H1 (cell line): ENCODE results near the gene GALNT9. TPM values are rescaled to one million over a fixed set of nuclear protein-coding genes. Genes with fewer than 3 reads are reported as not detected.

Experiments
- CTCF ChIA-PET: fragments of 300-600 bp; sonication (Branson Sonifier 250); formaldehyde crosslinking; loops from one replicate; lab custom pipeline; 2021; ENCODE audit not compliant: partially characterized antibody; lab: Charles Lee
- POLR2A ChIA-PET: fragments of 300-600 bp; sonication (Branson Sonifier 250); formaldehyde crosslinking; loops from one replicate; lab custom pipeline; 2021; ENCODE audit warnings: inconsistent platforms; ENCODE audit not compliant: partially characterized antibody; lab: Charles Lee
- DNase-seq, 2 experiments: peaks; one replicate each; pipeline versions ENCODE4 v3.0.0 to v3.0.0-alpha.2; 2010 to 2022; ENCODE audit warnings: low spot score in 2 of 2, low read depth in 1 of 2, mixed read lengths in 1 of 2
- FAIRE-seq: peaks from 2 replicates; lab custom pipeline; 2011; peaks lifted over from hg19 to GRCh38; lab: Jason Lieb, UNC
- H2AFZ ChIP-seq: 2 replicates; pipeline ENCODE4 v1.8.1; 2012; ENCODE audit warnings: low read length, inconsistent platforms
- H2AK5ac ChIP-seq: 2 replicates; pipeline ENCODE4 v1.6.1; 2013; ENCODE audit warnings: low read depth, low read length
- H2BK120ac ChIP-seq: replicated peaks from 2 replicates; pipeline ENCODE3; 2013; ENCODE audit warnings: low read depth, low read length, inconsistent platforms
- H2BK12ac ChIP-seq: 2 replicates; pipeline ENCODE4 v1.6.1; 2013; ENCODE audit warnings: low read depth, low read length
- H2BK15ac ChIP-seq: 2 replicates; pipeline ENCODE4 v1.6.1; 2013; ENCODE audit warnings: low read length
- H2BK20ac ChIP-seq: 2 replicates; pipeline ENCODE4 v1.6.1; 2013; ENCODE audit warnings: low read length
- H2BK5ac ChIP-seq: 2 replicates; pipeline ENCODE4 v1.6.1; 2013; ENCODE audit warnings: low read depth, low read length
- H3K14ac ChIP-seq: 2 replicates; pipeline ENCODE4 v1.6.1; 2013; ENCODE audit warnings: inconsistent platforms; ENCODE audit not compliant: insufficient read length
- H3K18ac ChIP-seq: 2 replicates; pipeline ENCODE4 v1.6.1; 2013; ENCODE audit warnings: low read length; ENCODE audit errors: extremely low read depth
- H3K23ac ChIP-seq: 2 replicates; pipeline ENCODE4 v1.6.1; 2013; ENCODE audit warnings: inconsistent platforms; ENCODE audit not compliant: insufficient read length
- H3K23me2 ChIP-seq: 2 replicates; pipeline ENCODE4 v1.6.1; 2013; ENCODE audit warnings: low read depth, low read length
- H3K27ac ChIP-seq: 2 replicates; pipeline ENCODE4 v1.6.1; 2011; ENCODE audit warnings: low read depth, low read length, inconsistent platforms
- H3K27me3 ChIP-seq, 4 experiments: replicated peaks in 1 of 4; 1 replicate in 1 of 4; 2 replicates in 3 of 4; pipeline versions ENCODE4 v1.6.1 to v1.8.1; 2011 to 2013; ENCODE audit warnings: low read length in 3 of 4, mild to moderate bottlenecking in 3 of 4, inconsistent platforms in 2 of 4, mixed read lengths in 2 of 4, moderate library complexity in 1 of 4; ENCODE audit not compliant: control insufficient read depth in 3 of 4, insufficient read depth in 3 of 4; ENCODE audit errors: extremely low read depth in 1 of 4
- H3K36me3 ChIP-seq, 4 experiments: 2 replicates each; pipeline versions ENCODE4 v1.6.1 to v1.8.1; 2011 to 2013; ENCODE audit warnings: mild to moderate bottlenecking in 4 of 4, low read length in 3 of 4, moderate library complexity in 2 of 4, control low read depth in 1 of 4, inconsistent platforms in 1 of 4; ENCODE audit not compliant: insufficient read depth in 4 of 4, control insufficient read depth in 2 of 4
- H3K4ac ChIP-seq: replicated peaks from 2 replicates; pipeline ENCODE3; 2013; ENCODE audit warnings: low read length, low read depth, mixed read lengths, inconsistent platforms; ENCODE audit not compliant: insufficient read length
- H3K4me1 ChIP-seq, 4 experiments: replicated peaks in 1 of 4; 1 replicate in 1 of 4; 2 replicates in 3 of 4; pipeline versions ENCODE4 v1.6.1 to v1.8.1; 2011 to 2013; ENCODE audit warnings: low read length in 3 of 4, inconsistent platforms in 2 of 4, mixed read lengths in 1 of 4; ENCODE audit not compliant: insufficient read depth in 4 of 4, control insufficient read depth in 3 of 4
- H3K4me2 ChIP-seq, 2 experiments: 2 replicates each; pipeline versions ENCODE4 v1.6.1 to v1.8.1; 2011 to 2013; ENCODE audit warnings: low read depth in 2 of 2, low read length in 2 of 2, control low read depth in 1 of 2, inconsistent platforms in 1 of 2, mild to moderate bottlenecking in 1 of 2; ENCODE audit not compliant: insufficient read depth in 1 of 2
- H3K4me3 ChIP-seq, 4 experiments: fragments of 200-600, 300-600 bp in 1 of 4; sonication (generic), shearing (Covaris generic), sonication (Bioruptor Twin) in 1 of 4; 2 replicates each; pipeline versions ENCODE4 v1.5.1 to v1.8.1; 2011 to 2016; ENCODE audit warnings: low read length in 4 of 4, low read depth in 3 of 4, control low read depth in 2 of 4, inconsistent platforms in 2 of 4, mild to moderate bottlenecking in 2 of 4, mixed read lengths in 1 of 4, moderate library complexity in 1 of 4; ENCODE audit not compliant: insufficient read depth in 2 of 4; ENCODE audit errors: extremely low read depth in 1 of 4
- H3K56ac ChIP-seq: replicated peaks from 2 replicates; pipeline ENCODE3; 2013; ENCODE audit warnings: low read depth, mild to moderate bottlenecking, mixed read lengths, low read length, inconsistent platforms; ENCODE audit not compliant: insufficient read length
- H3K79me1 ChIP-seq: 2 replicates; pipeline ENCODE4 v1.6.1; 2013; ENCODE audit warnings: low read depth, low read length, control low read depth
- H3K79me2 ChIP-seq, 2 experiments: 2 replicates each; pipeline versions ENCODE4 v1.6.1 to v1.8.1; 2012 to 2013; ENCODE audit warnings: low read length in 2 of 2, mild to moderate bottlenecking in 2 of 2, inconsistent platforms in 1 of 2; ENCODE audit not compliant: insufficient read depth in 2 of 2, control insufficient read depth in 1 of 2
- H3K9ac ChIP-seq, 4 experiments: replicated peaks in 1 of 4; 1 replicate in 1 of 4; 2 replicates in 3 of 4; pipeline versions ENCODE4 v1.6.1 to v1.8.1; 2011 to 2013; ENCODE audit warnings: low read depth in 3 of 4, low read length in 3 of 4, control low read depth in 2 of 4, mild to moderate bottlenecking in 2 of 4, moderate library complexity in 2 of 4, inconsistent platforms in 1 of 4; ENCODE audit errors: extremely low read depth in 1 of 4
- H3K9me3 ChIP-seq, 2 experiments: 2 replicates each; pipeline versions ENCODE4 v1.6.1 to v1.8.1; 2012 to 2013; ENCODE audit warnings: mild to moderate bottlenecking in 2 of 2, moderate library complexity in 2 of 2, control low read depth in 1 of 2, inconsistent platforms in 1 of 2, low read depth in 1 of 2, low read length in 1 of 2, mixed read lengths in 1 of 2; ENCODE audit not compliant: insufficient read depth in 2 of 2
- H4K20me1 ChIP-seq, 2 experiments: replicated peaks in 1 of 2; 2 replicates each; pipeline versions ENCODE3 to v1.8.1; 2011 to 2013; ENCODE audit warnings: inconsistent platforms in 2 of 2, low read length in 2 of 2, mild to moderate bottlenecking in 1 of 2; ENCODE audit not compliant: insufficient read depth in 2 of 2, control insufficient read depth in 1 of 2
- H4K5ac ChIP-seq: 2 replicates; pipeline ENCODE4 v1.6.1; 2013; ENCODE audit warnings: low read length, low read depth, mixed read lengths, inconsistent platforms; ENCODE audit not compliant: insufficient read length
- H4K8ac ChIP-seq: 2 replicates; pipeline ENCODE4 v1.8.0; 2013; ENCODE audit warnings: mild to moderate bottlenecking, moderate library complexity, low read length, inconsistent platforms; ENCODE audit not compliant: insufficient read depth; ENCODE audit errors: extremely low read depth
- H4K91ac ChIP-seq: replicated peaks from 2 replicates; pipeline ENCODE3; 2013; ENCODE audit warnings: low read length, mixed read lengths, inconsistent platforms; ENCODE audit not compliant: insufficient read length
- PHF8 ChIP-seq: fragments of 200-600 bp; sonication (generic); conservative IDR thresholded peaks from 2 replicates; pipeline ENCODE4 v1.7.1; 2012; ENCODE audit warnings: low read depth, mild to moderate bottlenecking, inconsistent platforms, low read length, moderate library complexity
- RNF2 ChIP-seq: fragments of 200-900, 300-1000 bp; sonication (generic); IDR thresholded peaks from 2 replicates; pipeline ENCODE4 v1.7.1; 2016; ENCODE audit warnings: borderline replicate concordance, low read depth, mild to moderate bottlenecking, antibody characterized with exemption, low read length; ENCODE audit not compliant: poor library complexity, severe bottlenecking; ENCODE audit errors: missing control alignments
- WGBS, 2 experiments: shearing (Covaris generic) in 1 of 2; methylation state at CpG; one replicate each; pipeline versions ENCODE4 v1.1.6 to v1.1.7; 2013 to 2015; ENCODE audit warnings: low lambda C conversion rate in 2 of 2, mixed read lengths in 2 of 2, inconsistent platforms in 1 of 2, low coverage in 1 of 2, missing lambda C conversion rate in 1 of 2; ENCODE audit not compliant: insufficient replicate concordance in 2 of 2, insufficient coverage in 1 of 2, insufficient read length in 1 of 2; ENCODE audit errors: extremely low coverage in 1 of 2, missing lambda C conversion rate in 1 of 2; 5-methylcytosine and 5-hydroxymethylcytosine counted together
- polyA plus RNA-seq, 7 experiments: library from polyadenylated mRNA; depleted of rRNA in 3 of 7; stranded (reverse) in 5 of 7; unstranded in 2 of 7; fragments of >200 nt in 5 of 7; fragments of 200-250 nt in 2 of 7; gene quantifications; 1 replicate in 5 of 7; 2 replicates in 1 of 7; 4 replicates in 1 of 7; pipeline versions ENCODE4 v1.2.1 to v1.2.3, GENCODE V29; 2011 to 2013; ENCODE audit warnings: missing spikeins in 2 of 7, mixed read lengths in 2 of 7
- total RNA-seq: library from RNA; stranded (reverse); fragmentation: NEBNext Ultra II Directional; extraction: Animal tissue kit (Norgen Biotek cat#: 25700); gene quantifications from 2 replicates; pipeline ENCODE4 v1.2.1, GENCODE V29; 2021

GALNT9 gene
- total and polyA plus RNA-seq, 2 of the 8 experiments (the other 6 are each of a cell fraction or from before 2014, with no cell fraction given): 2.0 to 3.6 TPM

- H3K23ac ChIP-seq: no peak overlapping the region
- H3K36me3 ChIP-seq: no peaks in the 10 kb centered on the region
- H3K79me2 ChIP-seq: no peaks in the 10 kb centered on the region
- no peak for FAIRE-seq
- no peak overlapping the region for H2BK120ac ChIP-seq
- no peaks in the 10 kb centered on the region for H3K79me1 ChIP-seq
- no peak overlapping the region for H2AFZ ChIP-seq
- ChIA-PET POLR2A (no interaction called here), CTCF (no interaction called here)
- H4K20me1 ChIP-seq: peaks cover 0 to 2% of the 10 kb centered on the region in 2 experiments
- no peak overlapping the region for H3K56ac ChIP-seq
- no peak overlapping the region for H2BK12ac ChIP-seq
- H3K9me3 ChIP-seq: peaks cover 0 to 6% of the 10 kb centered on the region in 2 experiments; a peak in 1 of 4 replicates
- no peak overlapping the region for H4K91ac ChIP-seq
- no peak overlapping the region for H3K4me3 ChIP-seq
- H2BK5ac ChIP-seq: no peak overlapping the region
- H3K27ac ChIP-seq: no peak overlapping the region
- no peak overlapping the region for H4K8ac ChIP-seq
- no peaks in the 10 kb centered on the region for H3K4me1 ChIP-seq
- H2BK15ac ChIP-seq: no peak overlapping the region
- no peak overlapping the region for H3K14ac ChIP-seq
- no peaks in the 10 kb centered on the region for H3K23me2 ChIP-seq
- 87% methylated on average over 16 of the region's 18 CpGs; no CpG with 5 or more reads in 1 of the 2 experiments for WGBS, 2 experiments
- no peak overlapping the region for H4K5ac ChIP-seq
- no peak for TF ChIP-seq PHF8
- TF ChIP-seq RNF2: no peak
- DNase-seq: no peak
- no peak overlapping the region for H3K4ac ChIP-seq
- peaks cover 0 to 33% (median 19%) of the 10 kb centered on the region in 4 experiments; a peak in 6 of 7 replicates for H3K27me3 ChIP-seq
- no peak overlapping the region for H3K9ac ChIP-seq
- no peak overlapping the region for H2BK20ac ChIP-seq
- no peak overlapping the region for H3K4me2 ChIP-seq
- H3K18ac ChIP-seq: no peak overlapping the region
- H2AK5ac ChIP-seq: no peak overlapping the region
These were observed 38.5 kb upstream of the GALNT9 start for GRCh38 chr12:132367852-132368251.
